HG02588 (cell line): ENCODE data around the gene FBXO38.
"Not testable (repeated sequence)": the region's sequence is repeated elsewhere in the genome, so short reads cannot be mapped to it uniquely, and the experiment has no call there.

Source experiments
- ATAC-seq: cut with Tn5 transposase; IDR thresholded peaks from one replicate; pipeline ENCODE4 v1.9.1; 2021; ENCODE audit warnings: mild to moderate bottlenecking, moderate library complexity; ENCODE audit not compliant: unreplicated experiment

Gene FBXO38

DNA sequence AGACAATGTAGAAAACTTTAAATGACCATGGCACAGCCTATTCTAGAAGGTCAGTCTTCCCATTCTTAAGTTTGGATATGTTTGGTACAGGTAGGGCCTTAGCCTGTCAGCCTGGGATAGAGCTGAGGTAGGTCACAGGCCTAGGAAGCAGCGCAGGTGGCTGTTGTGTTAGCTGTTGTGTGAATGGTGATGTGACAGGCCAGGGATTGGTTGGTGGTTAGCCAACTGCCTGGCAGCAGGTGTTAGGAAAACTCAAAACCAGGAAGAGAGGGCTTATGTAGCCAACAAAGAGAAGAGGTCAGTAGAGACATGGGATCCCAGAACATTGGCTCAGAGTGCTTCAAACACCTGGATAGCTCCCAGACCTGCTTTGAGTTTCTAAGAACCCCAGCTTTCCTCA is 84.2 kb downstream of the FBXO38 start:
- no peak for ATAC-seq

DNA sequence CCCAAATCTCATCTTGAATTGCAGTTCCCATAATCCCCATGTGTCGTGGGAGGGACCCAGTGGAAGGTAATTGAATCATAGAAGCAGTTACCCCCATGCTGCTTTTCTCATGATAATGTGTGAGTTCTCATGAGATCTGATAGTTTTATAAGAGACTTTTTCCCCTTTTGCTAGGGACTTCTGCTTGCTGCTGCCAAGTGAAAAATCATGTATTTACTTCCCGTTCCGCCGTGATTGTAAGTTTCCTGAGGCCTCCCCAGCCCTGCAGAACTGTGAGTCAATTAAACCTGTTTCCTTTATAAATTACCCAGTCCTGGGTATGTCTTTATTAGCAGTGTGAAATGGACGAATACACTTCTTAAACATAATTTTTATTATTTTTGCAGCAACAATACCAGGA is 85.0 kb downstream of the FBXO38 start:
- not testable (repeated sequence) for ATAC-seq

DNA sequence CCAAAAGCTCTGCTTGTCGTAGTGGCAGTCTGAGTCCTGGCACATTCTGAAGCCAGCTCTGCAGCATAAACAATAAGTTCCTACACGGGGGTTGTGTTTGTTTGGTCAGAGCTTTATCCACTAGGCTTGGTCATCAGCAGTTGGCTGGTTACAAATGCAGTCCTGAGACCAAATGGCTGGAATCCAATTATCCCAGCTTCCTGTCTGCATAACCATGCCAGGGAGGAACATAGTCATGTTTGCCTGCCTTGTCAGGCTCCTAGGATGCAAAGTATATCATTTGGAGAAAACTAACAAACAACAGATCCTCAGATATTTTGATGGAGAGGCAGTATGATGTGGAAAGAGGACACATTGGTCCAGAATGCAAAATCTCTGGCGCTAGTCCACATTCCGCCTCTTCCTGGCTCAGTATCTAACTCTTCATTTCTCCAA is 85.8 kb downstream of the FBXO38 start:
- no peak for ATAC-seq

DNA sequence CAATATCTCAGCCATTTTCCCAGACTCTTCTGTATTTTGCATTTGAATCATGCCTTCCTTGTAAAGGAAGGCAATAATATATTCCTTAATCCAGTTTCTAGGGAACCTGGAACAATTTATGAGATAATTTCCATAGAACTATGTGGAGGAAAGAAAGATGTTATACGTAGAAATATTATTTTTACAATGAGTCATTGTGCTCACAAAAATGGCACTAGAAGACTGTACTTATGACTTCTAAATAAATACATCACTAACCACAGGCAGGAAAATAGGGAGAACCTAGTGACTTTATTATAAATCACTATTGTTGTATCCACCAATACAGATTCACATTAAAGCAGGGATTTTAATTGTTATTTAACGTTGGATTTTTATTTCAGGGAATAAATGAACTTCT is 87.6 kb downstream of the FBXO38 start:
- no peak for ATAC-seq

DNA sequence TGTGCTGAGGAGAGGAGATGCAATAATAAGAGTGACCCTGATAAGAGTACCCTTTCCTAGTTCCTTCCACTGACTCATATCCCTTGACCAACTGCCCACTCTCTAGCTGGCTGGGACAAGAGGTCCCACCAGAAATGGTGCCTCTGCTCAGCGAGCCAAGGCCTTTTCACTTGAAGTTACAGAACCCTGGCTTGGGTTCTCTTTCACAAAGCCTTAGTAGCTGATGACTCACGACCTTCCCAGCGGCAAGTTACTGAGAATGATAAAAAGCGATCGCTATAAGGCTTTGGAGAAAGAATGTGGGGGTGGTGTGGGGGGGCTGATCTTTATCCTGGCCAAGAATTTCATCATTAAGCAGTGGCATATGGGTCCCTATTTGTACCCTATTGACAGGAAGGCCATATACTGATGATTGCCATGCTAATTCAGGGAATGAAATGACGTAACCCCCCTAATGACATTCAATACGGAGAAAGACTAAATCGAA is 90.3 kb downstream of the FBXO38 start:
- no peak for ATAC-seq

DNA sequence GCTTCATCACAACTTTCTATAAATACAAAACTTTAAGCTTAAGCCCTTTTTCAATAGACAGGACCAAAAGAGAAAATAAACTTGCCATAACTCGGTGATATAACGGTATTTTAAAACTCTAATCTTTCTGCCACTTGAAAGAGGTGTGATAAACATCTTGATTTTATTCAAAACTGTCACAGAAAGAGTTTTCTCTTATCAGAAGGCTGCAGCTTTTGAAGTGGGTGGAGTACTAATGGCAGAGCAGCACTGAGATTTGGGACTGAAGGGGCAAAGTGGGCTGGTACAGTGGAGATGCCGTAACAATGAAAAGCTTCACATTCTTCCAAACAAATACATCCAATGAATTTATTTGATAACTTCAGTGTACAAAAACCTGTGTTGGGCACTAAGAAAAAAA is 92.5 kb downstream of the FBXO38 start:
- ATAC-seq: no peak

DNA sequence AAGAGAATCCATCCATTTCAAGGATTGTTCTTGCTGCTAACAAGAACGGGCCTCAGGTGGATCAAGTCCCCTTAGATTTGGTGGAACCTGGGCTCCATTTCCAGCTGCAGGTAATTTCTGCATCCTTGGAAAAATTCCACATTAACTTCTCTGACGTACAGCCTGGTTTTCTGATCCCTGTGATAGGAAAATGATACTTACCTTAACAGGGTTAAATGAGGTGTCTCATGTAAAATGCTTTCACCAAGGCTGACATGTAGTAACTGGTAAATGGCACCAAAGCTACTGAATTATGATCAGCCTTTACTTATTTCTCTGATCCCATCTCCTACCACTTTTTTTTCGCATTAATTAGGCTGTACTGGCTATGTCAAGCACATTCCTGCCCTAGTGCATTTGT is 93.7 kb downstream of the FBXO38 start:
- no peak for ATAC-seq

DNA sequence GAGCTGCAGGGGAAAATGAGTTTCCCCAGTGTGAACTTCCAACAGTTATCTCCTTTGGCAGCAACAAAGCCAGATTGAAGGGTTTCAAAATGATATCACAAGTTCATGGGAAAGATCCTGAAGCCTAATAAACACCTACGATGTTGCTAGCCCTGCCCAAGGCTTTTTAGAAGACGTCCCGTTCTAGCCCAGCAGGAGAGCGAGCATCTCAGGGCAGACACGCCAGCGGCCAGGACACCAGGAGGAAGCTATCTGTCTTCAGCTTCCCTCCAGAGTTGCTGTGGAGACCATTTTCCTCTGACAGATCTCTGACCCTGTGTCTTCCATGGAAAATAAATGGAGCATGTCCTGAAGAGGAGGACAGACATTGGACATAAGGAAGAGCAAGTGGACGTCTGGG is 98.4 kb downstream of the FBXO38 start:
- no peak for ATAC-seq

DNA sequence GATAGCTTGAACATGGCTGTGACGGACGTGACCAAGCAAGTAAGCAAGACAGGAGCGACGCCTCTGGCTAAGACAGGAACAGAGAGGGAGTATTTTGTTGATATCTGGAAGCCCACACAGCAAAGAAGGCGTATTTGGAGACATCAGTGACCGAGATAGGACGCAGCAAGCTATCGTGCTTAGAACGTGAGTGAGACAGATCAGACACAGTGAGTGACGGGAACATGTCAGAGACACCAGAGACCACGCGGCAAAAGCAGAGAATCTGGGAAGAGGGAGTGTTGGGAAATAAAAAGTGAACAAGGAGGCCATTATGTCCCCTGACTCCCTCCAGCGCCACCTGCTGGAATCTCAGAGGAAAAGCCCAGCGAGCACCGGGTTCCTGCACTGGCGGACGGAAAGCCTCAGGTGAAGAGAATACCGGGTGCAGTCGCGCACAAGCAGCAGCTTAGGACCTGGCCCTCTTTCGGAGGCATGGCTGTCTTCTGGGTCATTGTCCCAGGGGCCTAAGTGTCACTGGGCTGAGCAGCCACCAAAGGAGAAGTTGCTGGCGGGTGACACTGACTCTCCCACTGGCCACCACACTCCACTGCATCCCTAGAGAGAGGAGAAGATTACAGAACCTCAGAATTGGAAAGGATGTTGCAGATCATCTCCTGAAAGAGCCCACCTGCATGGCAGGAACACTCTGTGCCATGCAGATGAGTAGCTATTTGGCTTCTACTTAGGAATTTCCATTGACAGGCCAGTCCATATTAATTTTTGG is 99.1 kb downstream of the FBXO38 start:
- ATAC-seq: peak; percentile 73

DNA sequence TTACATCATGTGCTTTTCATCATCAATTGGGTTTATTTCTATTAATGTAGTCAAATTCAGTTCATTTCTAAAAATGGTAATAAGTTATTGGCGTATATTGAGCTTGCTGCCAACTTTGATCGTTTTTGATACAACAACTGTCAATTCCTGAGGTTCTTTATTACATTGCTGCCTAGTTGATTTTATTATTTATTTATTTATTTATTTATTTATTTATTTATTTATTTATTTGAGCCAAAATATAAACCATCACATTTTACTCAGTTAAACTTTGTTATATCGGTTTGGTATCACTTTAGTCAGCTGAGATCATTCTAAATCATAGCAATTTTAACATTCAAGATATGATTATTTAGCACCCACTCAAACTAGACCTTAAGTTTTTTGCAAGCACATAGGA is 100.0 kb downstream of the FBXO38 start:
- ATAC-seq: no peak

DNA sequence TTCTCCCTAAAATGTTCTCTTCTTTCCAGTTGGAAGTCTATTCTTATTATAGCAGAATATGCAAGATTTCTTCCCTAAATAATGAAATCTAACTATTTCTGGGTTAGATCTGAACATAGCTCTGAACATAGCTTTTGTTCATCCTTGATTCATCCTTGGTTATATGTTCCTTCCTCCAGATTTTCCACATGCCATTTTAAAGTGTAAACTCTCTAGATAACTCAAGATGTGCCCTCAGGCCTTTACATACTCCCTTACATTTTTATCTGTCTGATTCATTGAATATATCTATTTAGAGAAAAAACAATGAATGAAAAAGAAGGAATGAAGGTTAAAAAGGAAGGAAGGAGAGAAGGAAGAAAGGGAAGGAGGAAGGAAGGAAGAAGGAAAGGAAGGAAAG is 100.9 kb downstream of the FBXO38 start:
- ATAC-seq: no peak

DNA sequence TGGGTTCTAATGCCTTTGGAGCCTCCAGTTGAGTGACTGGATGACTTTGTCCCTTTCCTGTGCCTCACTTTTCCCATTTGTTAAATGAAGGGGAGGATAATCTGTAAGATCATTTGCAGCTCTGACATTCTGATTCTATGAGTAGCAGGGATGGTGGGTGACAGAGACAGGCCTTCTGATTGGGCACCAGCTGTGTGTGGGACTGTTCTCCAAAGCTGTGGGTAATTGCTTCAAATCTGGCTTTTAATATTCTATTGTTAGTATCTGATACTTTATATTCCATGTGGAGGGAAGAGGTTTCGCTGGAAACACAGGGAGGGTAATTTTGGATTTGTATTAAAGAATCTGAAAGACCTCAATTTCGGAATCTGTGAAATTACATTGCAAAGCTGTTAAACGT is 102.7 kb downstream of the FBXO38 start:
- ATAC-seq: no peak

DNA sequence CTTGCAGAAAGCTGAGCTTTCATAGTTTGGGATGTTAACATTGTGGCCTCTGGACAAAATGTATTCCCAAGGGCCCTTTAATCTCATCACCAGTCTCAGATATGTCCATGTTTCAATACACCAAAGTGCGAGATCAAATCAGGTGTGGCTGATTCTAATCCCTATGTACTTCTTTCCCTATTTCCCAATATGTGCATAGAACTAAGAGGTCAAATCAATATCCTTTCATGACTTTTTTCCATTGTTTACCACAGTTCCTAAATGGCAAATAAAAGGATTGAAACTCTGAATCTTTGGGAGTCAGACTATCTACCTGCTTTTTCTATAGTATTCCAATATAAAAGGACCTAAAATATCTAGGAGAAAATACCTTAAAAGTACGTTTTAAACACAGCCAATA is 105.0 kb downstream of the FBXO38 start:
- ATAC-seq: no peak

DNA sequence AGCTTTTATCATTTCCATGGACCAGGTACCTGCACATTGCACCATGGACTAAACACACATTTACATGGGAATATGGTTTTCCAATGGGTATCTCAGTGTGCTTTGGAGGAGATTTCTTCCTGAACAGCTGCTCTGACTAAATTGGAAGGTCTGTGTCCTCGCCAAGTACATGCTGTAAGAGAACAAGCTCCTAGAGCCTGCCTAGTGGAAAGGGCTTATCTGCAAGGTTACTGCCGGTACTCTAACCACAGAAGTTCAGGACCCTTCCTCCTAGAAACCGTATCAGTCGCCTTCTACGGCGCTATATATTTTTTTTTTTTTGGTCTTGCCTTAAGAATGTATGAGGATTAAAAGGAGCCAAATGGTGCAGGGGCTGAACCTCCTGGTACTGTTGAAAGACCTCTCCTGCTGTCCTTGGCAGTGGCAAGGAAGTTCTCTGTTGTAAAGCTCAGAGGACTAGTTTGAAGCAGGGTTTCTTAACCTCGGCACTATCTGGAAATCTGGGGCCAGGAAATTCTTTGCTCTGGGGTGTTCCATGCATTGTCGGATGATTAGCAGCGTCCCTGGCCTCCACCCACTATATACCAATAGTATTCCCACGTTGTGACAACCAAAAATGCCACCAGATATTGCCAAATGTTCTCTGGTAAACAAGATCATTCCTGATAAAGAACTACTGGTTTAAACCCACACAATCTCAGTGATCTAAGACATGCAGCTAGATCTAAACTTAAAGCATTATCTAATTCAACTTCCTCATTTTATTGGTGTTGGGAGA is 107.4 kb downstream of the FBXO38 start:
- ATAC-seq: no peak

DNA sequence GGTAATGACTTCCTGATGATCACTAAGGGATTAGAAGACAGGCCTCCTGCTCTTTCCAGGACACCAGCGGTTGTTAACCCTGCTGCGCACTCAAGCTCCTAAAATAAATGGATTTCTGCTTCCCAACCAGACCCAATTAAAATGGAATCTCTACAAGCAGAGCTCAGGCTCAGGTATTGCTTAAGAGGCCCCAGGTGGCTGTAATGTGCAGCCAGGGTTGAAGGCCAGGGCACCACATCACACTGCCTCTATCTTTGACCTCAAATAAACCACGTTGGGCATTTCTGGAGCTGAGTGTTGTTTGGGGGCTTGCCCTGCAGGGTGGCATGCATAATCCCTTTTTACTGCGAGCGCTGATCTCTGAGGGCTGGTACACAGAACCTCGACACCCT is 108.0 kb downstream of the FBXO38 start:
- ATAC-seq: no peak

DNA sequence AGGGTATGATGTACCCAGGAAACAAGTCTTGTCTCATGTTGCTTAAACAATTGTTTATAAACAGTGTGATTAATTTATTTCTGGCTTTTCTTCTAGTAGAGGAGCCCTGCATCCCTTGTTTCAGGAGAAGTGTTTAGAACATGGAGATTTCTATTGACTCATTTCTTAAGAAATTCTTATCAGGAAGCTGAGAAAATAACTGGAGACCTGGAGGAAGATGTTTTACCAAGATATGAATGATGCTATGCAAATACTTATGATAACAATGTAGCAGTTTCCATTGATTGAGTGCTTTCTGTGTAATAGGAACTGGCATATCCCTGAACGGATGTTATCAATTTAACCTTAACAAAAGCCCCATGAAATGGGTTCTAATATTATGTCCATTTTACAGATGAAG is 108.6 kb downstream of the FBXO38 start:
- no peak for ATAC-seq
